GM10266 (cell line): ENCODE measurements around the gene SLC7A8.

ENCODE experiments used
- DNase-seq: peaks from one replicate; pipeline ENCODE4 v3.0.0; 2012; ENCODE audit errors: extremely low spot score
- CTCF ChIP-seq: IDR thresholded peaks from 2 replicates; pipeline ENCODE4 v1.5.1; 2012; ENCODE audit warnings: mild to moderate bottlenecking, low read depth; ENCODE audit not compliant: control insufficient read depth, insufficient read depth; ENCODE audit errors: missing control alignments

Gene SLC7A8

GRCh38 chr14:23079716-23080115, 103.7 kb downstream of the SLC7A8 start:
- TF ChIP-seq CTCF, result no peak
- no peak for DNase-seq

- TF ChIP-seq CTCF, result no peak
- no peak for DNase-seq
These were observed 104.8 kb downstream of the SLC7A8 start for GRCh38 chr14:23078692-23079116.

- no peak for DNase-seq
- no peak for TF ChIP-seq CTCF
These were observed 105.5 kb downstream of the SLC7A8 start for GRCh38 chr14:23077962-23078361.

- DNase-seq, result no peak
- TF ChIP-seq CTCF, result peak; percentile 52
These were observed 106.6 kb downstream of the SLC7A8 start for GRCh38 chr14:23076785-23077408.
